HUES64 (cell line): ENCODE measurements around the gene POLR1D.

Experiments
- H3K27ac ChIP-seq: 2 replicates; pipeline ENCODE4 v1.7.0; 2013; ENCODE audit warnings: low read depth, low read length, inconsistent platforms
- H3K27me3 ChIP-seq: 2 replicates; pipeline ENCODE4 v1.6.1; 2013; ENCODE audit warnings: mild to moderate bottlenecking, low read length; ENCODE audit not compliant: insufficient read depth
- H3K36me3 ChIP-seq: 2 replicates; pipeline ENCODE4 v1.6.1; 2013; ENCODE audit warnings: mild to moderate bottlenecking, low read length; ENCODE audit not compliant: insufficient read depth
- H3K4me1 ChIP-seq: 2 replicates; pipeline ENCODE4 v1.6.1; 2013; ENCODE audit warnings: mild to moderate bottlenecking, low read length, moderate library complexity; ENCODE audit not compliant: insufficient read depth
- H3K4me3 ChIP-seq: 2 replicates; pipeline ENCODE4 v1.5.1; 2013; ENCODE audit warnings: mild to moderate bottlenecking, low read length, moderate library complexity
- H3K9ac ChIP-seq: 2 replicates; pipeline ENCODE4 v1.6.1; 2013; ENCODE audit warnings: mild to moderate bottlenecking, low read depth, low read length
- H3K9me3 ChIP-seq: 2 replicates; pipeline ENCODE4 v1.6.1; 2013; ENCODE audit warnings: low read depth, low read length; ENCODE audit not compliant: insufficient read depth
- WGBS: fragments of 150-250, 120-280 bp; methylation state at CpG from one replicate; pipeline ENCODE4 v1.1.7; 2013; ENCODE audit warnings: missing lambda C conversion rate; 5-methylcytosine and 5-hydroxymethylcytosine counted together

Gene POLR1D

GRCh38 chr13:27662738-27663470, 41.2 kb downstream of the POLR1D start:
- no peaks in the 10 kb centered on the region for H3K27me3 ChIP-seq
- peaks cover 20% of the 10 kb centered on the region for H3K36me3 ChIP-seq
- WGBS = 97% methylated on average over 2 of the region's 2 CpGs
- no peaks in the 10 kb centered on the region for H3K9me3 ChIP-seq
- no peak overlapping the region for H3K27ac ChIP-seq
- H3K9ac ChIP-seq = no peak overlapping the region
- H3K4me1 ChIP-seq = peaks cover 5% of the 10 kb centered on the region; the same call in 1 of the 2 replicates
- H3K4me3 ChIP-seq = no peak overlapping the region

GRCh38 chr13:27663947-27664346, 42.3 kb downstream of the POLR1D start:
- WGBS = 77% methylated on average over 8 of the region's 8 CpGs

GRCh38 chr13:27665333-27665732, 43.6 kb downstream of the POLR1D start:
- WGBS = 89% methylated on average over 3 of the region's 3 CpGs
- Histone ChIP-seq H3K27me3 (no peaks in the 10 kb centered on the region), H3K9ac (no peak overlapping the region), H3K4me1 (peaks cover 5% of the 10 kb centered on the region; the same call in 1 of the 2 replicates), H3K4me3 (no peak overlapping the region), H3K36me3 (peaks cover 16% of the 10 kb centered on the region), H3K27ac (no peak overlapping the region), H3K9me3 (no peaks in the 10 kb centered on the region)

More at GRCh38 chr13:27663947-27664346, 42.3 kb downstream of the POLR1D start:
- Histone ChIP-seq H3K4me3 (no peak overlapping the region), H3K9me3 (no peaks in the 10 kb centered on the region), H3K4me1 (peaks cover 5% of the 10 kb centered on the region; the same call in 1 of the 2 replicates), H3K9ac (no peak overlapping the region), H3K27me3 (no peaks in the 10 kb centered on the region), H3K36me3 (peaks cover 16% of the 10 kb centered on the region), H3K27ac (no peak overlapping the region)

GRCh38 chr13:27665761-27666160, 44.1 kb downstream of the POLR1D start:
- no peaks in the 10 kb centered on the region for H3K9me3 ChIP-seq
- H3K4me1 ChIP-seq = peaks cover 5% of the 10 kb centered on the region; the same call in 1 of the 2 replicates
- WGBS = 94% methylated on average over 19 of the region's 19 CpGs
- peaks cover 16% of the 10 kb centered on the region for H3K36me3 ChIP-seq
- H3K27me3 ChIP-seq = no peaks in the 10 kb centered on the region
- H3K4me3 ChIP-seq = no peak overlapping the region
- H3K9ac ChIP-seq = no peak overlapping the region
- no peak overlapping the region for H3K27ac ChIP-seq

- H3K4me1 ChIP-seq = peaks cover 5% of the 10 kb centered on the region; the same call in 1 of the 2 replicates
- H3K27me3 ChIP-seq = no peaks in the 10 kb centered on the region
- no peak overlapping the region for H3K27ac ChIP-seq
- H3K9me3 ChIP-seq = no peaks in the 10 kb centered on the region
- 88% methylated on average over 3 of the region's 3 CpGs for WGBS
- peaks cover 16% of the 10 kb centered on the region for H3K36me3 ChIP-seq
- no peak overlapping the region for H3K9ac ChIP-seq
- H3K4me3 ChIP-seq = no peak overlapping the region
Observed at GRCh38 chr13:27666951-27667350, 45.3 kb downstream of the POLR1D start.

- H3K9me3 ChIP-seq = no peaks in the 10 kb centered on the region
- 95% methylated on average over 2 of the region's 2 CpGs for WGBS
- H3K36me3 ChIP-seq = peaks cover 16% of the 10 kb centered on the region
- H3K4me1 ChIP-seq = peaks cover 5% of the 10 kb centered on the region; the same call in 1 of the 2 replicates
- H3K4me3 ChIP-seq = no peak overlapping the region
- H3K9ac ChIP-seq = no peak overlapping the region
- no peaks in the 10 kb centered on the region for H3K27me3 ChIP-seq
- no peak overlapping the region for H3K27ac ChIP-seq
Observed at GRCh38 chr13:27667946-27668345, 46.3 kb downstream of the POLR1D start.

GRCh38 chr13:27670861-27671260, 49.2 kb downstream of the POLR1D start:
- WGBS = 82% methylated on average over 1 of the region's 1 CpG
- H3K4me1 ChIP-seq = no peaks in the 10 kb centered on the region
- no peak overlapping the region for H3K9ac ChIP-seq
- no peak overlapping the region for H3K27ac ChIP-seq
- H3K27me3 ChIP-seq = no peaks in the 10 kb centered on the region
- H3K4me3 ChIP-seq = no peak overlapping the region
- H3K9me3 ChIP-seq = no peaks in the 10 kb centered on the region
- H3K36me3 ChIP-seq = peaks cover 12% of the 10 kb centered on the region

- Histone ChIP-seq H3K27ac (no peak overlapping the region), H3K27me3 (no peaks in the 10 kb centered on the region), H3K4me1 (no peaks in the 10 kb centered on the region), H3K36me3 (peaks cover 1% of the 10 kb centered on the region), H3K9ac (no peak overlapping the region), H3K4me3 (no peak overlapping the region), H3K9me3 (no peaks in the 10 kb centered on the region)
- WGBS = 50% methylated on average over 1 of the region's 1 CpG
Observed at GRCh38 chr13:27672025-27672424, 50.3 kb downstream of the POLR1D start.
